ENCODE results near the gene PABPC1L.

Gene PABPC1L

DNA sequence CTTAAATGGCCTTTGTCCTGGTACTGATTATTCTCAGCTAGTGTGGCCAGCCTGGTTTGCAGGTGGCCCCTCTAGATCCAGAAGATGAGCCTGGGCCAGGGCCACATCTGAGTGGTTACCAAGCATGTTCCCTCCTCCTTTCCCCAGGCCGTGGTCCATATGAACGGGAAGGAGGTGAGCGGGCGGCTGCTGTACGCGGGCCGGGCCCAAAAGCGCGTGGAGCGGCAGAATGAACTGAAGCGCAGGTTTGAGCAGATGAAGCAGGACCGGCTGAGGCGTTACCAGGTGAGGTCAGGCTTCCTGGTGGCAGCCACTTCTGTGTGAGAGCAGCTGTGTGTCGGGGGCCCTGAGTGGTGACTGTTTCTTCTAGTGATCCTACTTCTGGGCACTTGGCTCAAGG lies 11.6 kb downstream of the PABPC1L start (continued):
- TF ChIP-seq, protein P1, sequence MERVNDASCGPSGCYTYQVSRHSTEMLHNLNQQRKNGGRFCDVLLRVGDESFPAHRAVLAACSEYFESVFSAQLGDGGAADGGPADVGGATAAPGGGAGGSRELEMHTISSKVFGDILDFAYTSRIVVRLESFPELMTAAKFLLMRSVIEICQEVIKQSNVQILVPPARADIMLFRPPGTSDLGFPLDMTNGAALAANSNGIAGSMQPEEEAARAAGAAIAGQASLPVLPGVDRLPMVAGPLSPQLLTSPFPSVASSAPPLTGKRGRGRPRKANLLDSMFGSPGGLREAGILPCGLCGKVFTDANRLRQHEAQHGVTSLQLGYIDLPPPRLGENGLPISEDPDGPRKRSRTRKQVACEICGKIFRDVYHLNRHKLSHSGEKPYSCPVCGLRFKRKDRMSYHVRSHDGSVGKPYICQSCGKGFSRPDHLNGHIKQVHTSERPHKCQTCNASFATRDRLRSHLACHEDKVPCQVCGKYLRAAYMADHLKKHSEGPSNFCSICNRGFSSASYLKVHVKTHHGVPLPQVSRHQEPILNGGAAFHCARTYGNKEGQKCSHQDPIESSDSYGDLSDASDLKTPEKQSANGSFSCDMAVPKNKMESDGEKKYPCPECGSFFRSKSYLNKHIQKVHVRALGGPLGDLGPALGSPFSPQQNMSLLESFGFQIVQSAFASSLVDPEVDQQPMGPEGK (tag by site-specific recombination; IDR thresholded peaks at IDR 0.05), result no peak
- no peak for TF ChIP-seq ZNF175 (tag by site-specific recombination; IDR thresholded peaks at IDR 0.05)

DNA sequence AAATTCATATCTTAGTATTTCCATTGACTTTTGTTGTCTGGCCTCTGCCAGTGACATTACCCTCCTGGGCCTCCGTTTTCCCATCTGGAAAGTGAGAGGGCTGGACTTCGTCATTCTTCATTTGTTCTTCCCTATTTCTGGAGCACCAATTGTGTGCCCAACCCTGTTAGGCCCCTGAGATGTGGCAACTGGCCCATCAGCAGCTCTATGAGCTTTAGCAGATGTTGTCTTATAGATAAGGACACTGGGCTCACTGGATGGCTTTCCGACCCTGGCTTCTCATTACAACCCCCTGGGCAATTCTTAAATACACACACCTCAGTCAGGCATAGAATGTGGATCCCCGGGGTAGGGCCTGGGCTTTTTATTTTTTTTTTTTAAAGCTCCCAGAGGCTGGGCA lies 14.7 kb downstream of the PABPC1L start:
- Histone ChIP-seq H3K27ac (ENCODE audit: extremely low read depth, low read depth, low read length) (no peak overlapping the region), H3K9me3 (ENCODE audit: control insufficient read depth, insufficient read depth, low read depth, low read length) (no peaks in the 10 kb centered on the region), H3K4me1 (ENCODE audit: control insufficient read depth, insufficient read depth, low read length) (no peaks in the 10 kb centered on the region), H3K4me3 (ENCODE audit: low read depth, low read length) (no peak overlapping the region), H3K36me3 (ENCODE audit: control insufficient read depth in 2 of 2, insufficient read depth in 1 of 2, low read length in 2 of 2) (peaks cover 4 to 57% of the 10 kb centered on the region in 2 experiments; a peak in 2 of 3 replicates)
- ChIA-PET CTCF (interaction anchor here (0.5 kb wide), 1 partner anchor 89 kb away, joined by 3 read pairs; no protein-coding TSS in a partner anchor), POLR2A (interaction anchor here (1.2 kb wide), 1 partner anchor 29 kb away, joined by 3 read pairs; no protein-coding TSS in a partner anchor)
- TF ChIP-seq ZSCAN23 (tag by site-specific recombination; IDR thresholded peaks at IDR 0.05), result no peak
- TF ChIP-seq, protein P2, sequence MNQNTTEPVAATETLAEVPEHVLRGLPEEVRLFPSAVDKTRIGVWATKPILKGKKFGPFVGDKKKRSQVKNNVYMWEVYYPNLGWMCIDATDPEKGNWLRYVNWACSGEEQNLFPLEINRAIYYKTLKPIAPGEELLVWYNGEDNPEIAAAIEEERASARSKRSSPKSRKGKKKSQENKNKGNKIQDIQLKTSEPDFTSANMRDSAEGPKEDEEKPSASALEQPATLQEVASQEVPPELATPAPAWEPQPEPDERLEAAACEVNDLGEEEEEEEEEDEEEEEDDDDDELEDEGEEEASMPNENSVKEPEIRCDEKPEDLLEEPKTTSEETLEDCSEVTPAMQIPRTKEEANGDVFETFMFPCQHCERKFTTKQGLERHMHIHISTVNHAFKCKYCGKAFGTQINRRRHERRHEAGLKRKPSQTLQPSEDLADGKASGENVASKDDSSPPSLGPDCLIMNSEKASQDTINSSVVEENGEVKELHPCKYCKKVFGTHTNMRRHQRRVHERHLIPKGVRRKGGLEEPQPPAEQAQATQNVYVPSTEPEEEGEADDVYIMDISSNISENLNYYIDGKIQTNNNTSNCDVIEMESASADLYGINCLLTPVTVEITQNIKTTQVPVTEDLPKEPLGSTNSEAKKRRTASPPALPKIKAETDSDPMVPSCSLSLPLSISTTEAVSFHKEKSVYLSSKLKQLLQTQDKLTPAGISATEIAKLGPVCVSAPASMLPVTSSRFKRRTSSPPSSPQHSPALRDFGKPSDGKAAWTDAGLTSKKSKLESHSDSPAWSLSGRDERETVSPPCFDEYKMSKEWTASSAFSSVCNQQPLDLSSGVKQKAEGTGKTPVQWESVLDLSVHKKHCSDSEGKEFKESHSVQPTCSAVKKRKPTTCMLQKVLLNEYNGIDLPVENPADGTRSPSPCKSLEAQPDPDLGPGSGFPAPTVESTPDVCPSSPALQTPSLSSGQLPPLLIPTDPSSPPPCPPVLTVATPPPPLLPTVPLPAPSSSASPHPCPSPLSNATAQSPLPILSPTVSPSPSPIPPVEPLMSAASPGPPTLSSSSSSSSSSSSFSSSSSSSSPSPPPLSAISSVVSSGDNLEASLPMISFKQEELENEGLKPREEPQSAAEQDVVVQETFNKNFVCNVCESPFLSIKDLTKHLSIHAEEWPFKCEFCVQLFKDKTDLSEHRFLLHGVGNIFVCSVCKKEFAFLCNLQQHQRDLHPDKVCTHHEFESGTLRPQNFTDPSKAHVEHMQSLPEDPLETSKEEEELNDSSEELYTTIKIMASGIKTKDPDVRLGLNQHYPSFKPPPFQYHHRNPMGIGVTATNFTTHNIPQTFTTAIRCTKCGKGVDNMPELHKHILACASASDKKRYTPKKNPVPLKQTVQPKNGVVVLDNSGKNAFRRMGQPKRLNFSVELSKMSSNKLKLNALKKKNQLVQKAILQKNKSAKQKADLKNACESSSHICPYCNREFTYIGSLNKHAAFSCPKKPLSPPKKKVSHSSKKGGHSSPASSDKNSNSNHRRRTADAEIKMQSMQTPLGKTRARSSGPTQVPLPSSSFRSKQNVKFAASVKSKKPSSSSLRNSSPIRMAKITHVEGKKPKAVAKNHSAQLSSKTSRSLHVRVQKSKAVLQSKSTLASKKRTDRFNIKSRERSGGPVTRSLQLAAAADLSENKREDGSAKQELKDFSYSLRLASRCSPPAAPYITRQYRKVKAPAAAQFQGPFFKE (tag by site-specific recombination; IDR thresholded peaks at IDR 0.05; ENCODE audit: borderline replicate concordance), result no peak
- no peak for TF ChIP-seq ZNF777 (tag by site-specific recombination; IDR thresholded peaks at IDR 0.05; ENCODE audit: borderline replicate concordance)
- TF ChIP-seq, protein P3, sequence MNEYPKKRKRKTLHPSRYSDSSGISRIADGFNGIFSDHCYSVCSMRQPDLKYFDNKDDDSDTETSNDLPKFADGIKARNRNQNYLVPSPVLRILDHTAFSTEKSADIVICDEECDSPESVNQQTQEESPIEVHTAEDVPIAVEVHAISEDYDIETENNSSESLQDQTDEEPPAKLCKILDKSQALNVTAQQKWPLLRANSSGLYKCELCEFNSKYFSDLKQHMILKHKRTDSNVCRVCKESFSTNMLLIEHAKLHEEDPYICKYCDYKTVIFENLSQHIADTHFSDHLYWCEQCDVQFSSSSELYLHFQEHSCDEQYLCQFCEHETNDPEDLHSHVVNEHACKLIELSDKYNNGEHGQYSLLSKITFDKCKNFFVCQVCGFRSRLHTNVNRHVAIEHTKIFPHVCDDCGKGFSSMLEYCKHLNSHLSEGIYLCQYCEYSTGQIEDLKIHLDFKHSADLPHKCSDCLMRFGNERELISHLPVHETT (tag by site-specific recombination; IDR thresholded peaks at IDR 0.05), result no peak
- TF ChIP-seq ZNF768 (tag by site-specific recombination; IDR thresholded peaks at IDR 0.05), result no peak
- TF ChIP-seq ZNF23 (tag by site-specific recombination; IDR thresholded peaks at IDR 0.05; ENCODE audit: borderline replicate concordance), result no peak
- no peak for TF ChIP-seq ZNF37A (tag by site-specific recombination; IDR thresholded peaks at IDR 0.05)
- no peak for TF ChIP-seq GLI2 (tag by site-specific recombination; IDR thresholded peaks at IDR 0.05; ENCODE audit: borderline replicate concordance, low read depth)
- TF ChIP-seq, protein P4, sequence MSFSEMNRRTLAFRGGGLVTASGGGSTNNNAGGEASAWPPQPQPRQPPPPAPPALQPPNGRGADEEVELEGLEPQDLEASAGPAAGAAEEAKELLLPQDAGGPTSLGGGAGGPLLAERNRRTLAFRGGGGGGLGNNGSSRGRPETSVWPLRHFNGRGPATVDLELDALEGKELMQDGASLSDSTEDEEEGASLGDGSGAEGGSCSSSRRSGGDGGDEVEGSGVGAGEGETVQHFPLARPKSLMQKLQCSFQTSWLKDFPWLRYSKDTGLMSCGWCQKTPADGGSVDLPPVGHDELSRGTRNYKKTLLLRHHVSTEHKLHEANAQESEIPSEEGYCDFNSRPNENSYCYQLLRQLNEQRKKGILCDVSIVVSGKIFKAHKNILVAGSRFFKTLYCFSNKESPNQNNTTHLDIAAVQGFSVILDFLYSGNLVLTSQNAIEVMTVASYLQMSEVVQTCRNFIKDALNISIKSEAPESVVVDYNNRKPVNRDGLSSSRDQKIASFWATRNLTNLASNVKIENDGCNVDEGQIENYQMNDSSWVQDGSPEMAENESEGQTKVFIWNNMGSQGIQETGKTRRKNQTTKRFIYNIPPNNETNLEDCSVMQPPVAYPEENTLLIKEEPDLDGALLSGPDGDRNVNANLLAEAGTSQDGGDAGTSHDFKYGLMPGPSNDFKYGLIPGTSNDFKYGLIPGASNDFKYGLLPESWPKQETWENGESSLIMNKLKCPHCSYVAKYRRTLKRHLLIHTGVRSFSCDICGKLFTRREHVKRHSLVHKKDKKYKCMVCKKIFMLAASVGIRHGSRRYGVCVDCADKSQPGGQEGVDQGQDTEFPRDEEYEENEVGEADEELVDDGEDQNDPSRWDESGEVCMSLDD (tag by site-specific recombination; IDR thresholded peaks at IDR 0.05), result no peak
- TF ChIP-seq YY2 (tag by site-specific recombination; IDR thresholded peaks at IDR 0.05), result no peak
- TF ChIP-seq ZNF19 (tag by site-specific recombination; IDR thresholded peaks at IDR 0.05; ENCODE audit: low read depth), result no peak
- no peak for TF ChIP-seq ZNF514 (tag by site-specific recombination; IDR thresholded peaks at IDR 0.05)
- TF ChIP-seq GLIS2 (tag by site-specific recombination; IDR thresholded peaks at IDR 0.05), result no peak
- TF ChIP-seq, protein P5, sequence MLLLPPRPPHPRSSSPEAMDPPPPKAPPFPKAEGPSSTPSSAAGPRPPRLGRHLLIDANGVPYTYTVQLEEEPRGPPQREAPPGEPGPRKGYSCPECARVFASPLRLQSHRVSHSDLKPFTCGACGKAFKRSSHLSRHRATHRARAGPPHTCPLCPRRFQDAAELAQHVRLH (tag by site-specific recombination; IDR thresholded peaks at IDR 0.05), result no peak
- no peak for TF ChIP-seq ZNF274 (IDR thresholded peaks at IDR 0.05; ENCODE audit: low read length)
- TF ChIP-seq ZNF274 (tag by site-specific recombination; IDR thresholded peaks at IDR 0.05; ENCODE audit: borderline replicate concordance), result no peak
- TF ChIP-seq ZNF10 (tag by site-specific recombination; IDR thresholded peaks at IDR 0.05), result no peak
- TF ChIP-seq KLF1 (tag by site-specific recombination; IDR thresholded peaks at IDR 0.05), result no peak
- TF ChIP-seq ZNF221 (tag by site-specific recombination; IDR thresholded peaks at IDR 0.05; ENCODE audit: borderline replicate concordance), result no peak
- no peak for TF ChIP-seq ZNF184 (tag by site-specific recombination; IDR thresholded peaks at IDR 0.05)
